GM23248 (cell line): Measurements from ENCODE around the gene POLR3H.

Experiments
- EZH2 ChIP-seq: fragments of 200-600 bp; sonication (generic); IDR thresholded peaks from 2 replicates; pipeline ENCODE4 v1.6.1; 2018; ENCODE audit warnings: antibody characterized with exemption, mild to moderate bottlenecking; ENCODE audit not compliant: insufficient read depth, poor library complexity, severe bottlenecking
- EZH2phosphoT487 ChIP-seq: fragments of 200-600 bp; sonication (generic); IDR thresholded peaks from 2 replicates; pipeline ENCODE4 v1.6.1; 2018; ENCODE audit warnings: antibody characterized with exemption, moderate library complexity, mild to moderate bottlenecking, low read depth; ENCODE audit not compliant: insufficient read depth

DNA sequence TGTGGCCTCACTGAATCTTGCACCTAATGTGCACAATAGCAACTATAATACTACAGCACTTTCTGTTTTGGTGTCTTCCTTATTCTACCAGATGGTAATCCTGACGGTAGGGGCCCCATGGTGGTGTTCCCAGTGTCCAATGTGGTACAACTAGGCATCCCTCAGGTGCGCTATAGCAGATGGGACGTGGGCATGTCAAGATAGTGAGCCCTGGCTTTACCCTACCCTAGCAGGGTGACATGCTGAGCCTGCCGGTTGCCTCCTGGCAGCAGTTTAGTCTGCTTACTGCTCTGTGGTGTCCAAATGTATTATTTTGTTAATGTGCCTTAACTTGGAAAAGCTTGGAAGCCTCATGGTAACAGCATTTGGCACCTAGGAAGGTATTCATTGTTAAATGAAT is 56.2 kb downstream of the POLR3H start:
- TF ChIP-seq EZH2 (no peak), EZH2phosphoT487 (no peak)
